Measurements from ENCODE around the gene KIAA1217.

The KIAA1217 gene

DNA sequence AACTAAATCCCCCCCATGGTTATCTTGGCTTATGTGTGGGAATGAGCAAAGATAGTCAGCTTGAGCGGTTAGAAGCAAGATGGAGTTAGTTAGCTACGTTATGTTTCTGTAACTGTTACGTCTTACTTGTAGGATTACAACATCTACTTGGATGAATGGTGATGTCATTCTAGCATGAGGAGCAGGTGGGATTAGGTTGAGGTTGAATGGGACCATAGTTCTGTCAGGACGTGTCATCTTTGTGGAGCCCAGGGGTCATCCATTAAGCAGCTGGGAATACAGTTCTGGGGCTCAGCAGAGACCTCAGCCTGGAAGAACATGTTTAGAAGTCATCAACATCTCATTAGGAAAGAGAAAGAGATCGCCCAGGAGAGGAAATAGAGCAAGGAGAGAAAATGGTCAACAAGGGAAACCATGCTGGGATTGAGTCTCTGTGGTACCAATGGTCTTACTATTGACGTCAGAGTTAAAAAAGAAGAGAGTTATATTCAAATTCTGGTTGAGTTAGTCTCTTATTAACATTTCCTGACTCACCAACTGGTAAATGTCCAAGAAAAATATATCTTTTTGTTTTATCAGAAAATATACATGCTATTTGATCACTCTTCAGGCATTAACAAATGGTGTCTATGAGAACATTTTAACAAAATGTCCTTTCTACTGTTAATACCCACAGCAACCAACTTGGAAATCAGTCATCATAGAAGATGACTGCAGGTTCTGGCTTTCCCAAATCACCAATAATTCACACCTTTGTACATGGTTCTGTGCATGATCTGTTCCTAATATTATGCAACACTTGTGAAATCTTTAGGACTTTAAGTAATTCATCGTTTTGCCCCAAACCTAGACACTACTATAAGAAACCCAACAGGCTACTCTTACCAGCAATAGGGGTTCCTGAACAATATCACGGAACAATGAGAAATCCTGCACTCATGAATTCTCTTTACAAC is 96.9 kb downstream of the KIAA1217 start:
- no peak for TF ChIP-seq EZH2phosphoT487 (IDR thresholded peaks at IDR 0.05; ENCODE audit: low read depth)
- TF ChIP-seq, protein P1, sequence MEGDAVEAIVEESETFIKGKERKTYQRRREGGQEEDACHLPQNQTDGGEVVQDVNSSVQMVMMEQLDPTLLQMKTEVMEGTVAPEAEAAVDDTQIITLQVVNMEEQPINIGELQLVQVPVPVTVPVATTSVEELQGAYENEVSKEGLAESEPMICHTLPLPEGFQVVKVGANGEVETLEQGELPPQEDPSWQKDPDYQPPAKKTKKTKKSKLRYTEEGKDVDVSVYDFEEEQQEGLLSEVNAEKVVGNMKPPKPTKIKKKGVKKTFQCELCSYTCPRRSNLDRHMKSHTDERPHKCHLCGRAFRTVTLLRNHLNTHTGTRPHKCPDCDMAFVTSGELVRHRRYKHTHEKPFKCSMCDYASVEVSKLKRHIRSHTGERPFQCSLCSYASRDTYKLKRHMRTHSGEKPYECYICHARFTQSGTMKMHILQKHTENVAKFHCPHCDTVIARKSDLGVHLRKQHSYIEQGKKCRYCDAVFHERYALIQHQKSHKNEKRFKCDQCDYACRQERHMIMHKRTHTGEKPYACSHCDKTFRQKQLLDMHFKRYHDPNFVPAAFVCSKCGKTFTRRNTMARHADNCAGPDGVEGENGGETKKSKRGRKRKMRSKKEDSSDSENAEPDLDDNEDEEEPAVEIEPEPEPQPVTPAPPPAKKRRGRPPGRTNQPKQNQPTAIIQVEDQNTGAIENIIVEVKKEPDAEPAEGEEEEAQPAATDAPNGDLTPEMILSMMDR (IDR thresholded peaks at IDR 0.05; ENCODE audit: low read depth, low read length): no peak
- Histone ChIP-seq H3K27ac (ENCODE audit: low read length) (no peak overlapping the region), H3K79me2 (ENCODE audit: low read length) (no peaks in the 10 kb centered on the region), H3K36me3 (replicated peaks; ENCODE audit: low read depth, low read length) (no peaks in the 10 kb centered on the region), H3K4me2 (ENCODE audit: low read length) (no peak overlapping the region), H4K20me1 (ENCODE audit: insufficient read depth, low read length) (no peaks in the 10 kb centered on the region), H2AFZ (ENCODE audit: low read depth, low read length) (no peak overlapping the region), H3K4me3 (ENCODE audit: low read length) (no peak overlapping the region), H3K4me1 (ENCODE audit: low read length) (no peaks in the 10 kb centered on the region), H3K27me3 (ENCODE audit: low read depth, low read length) (no peaks in the 10 kb centered on the region), H3K9me3 (ENCODE audit: insufficient read depth, low read length) (no peaks in the 10 kb centered on the region), H3K9ac (ENCODE audit: low read length) (no peak overlapping the region)

GRCh38 chr10:24306507-24306875 is 97.6 kb downstream of the KIAA1217 start:
- no peak overlapping the region for H2AFZ ChIP-seq (ENCODE audit: low read depth, low read length)
- H3K9ac ChIP-seq (ENCODE audit: low read length): no peak overlapping the region
- no peak for TF ChIP-seq EZH2phosphoT487 (IDR thresholded peaks at IDR 0.05; ENCODE audit: low read depth)
- TF ChIP-seq, protein P1 (IDR thresholded peaks at IDR 0.05; ENCODE audit: low read depth, low read length): no peak
- H3K79me2 ChIP-seq (ENCODE audit: low read length): no peaks in the 10 kb centered on the region
- H3K4me1 ChIP-seq (ENCODE audit: low read length): no peaks in the 10 kb centered on the region
- H4K20me1 ChIP-seq (ENCODE audit: insufficient read depth, low read length): no peaks in the 10 kb centered on the region
- H3K4me2 ChIP-seq (ENCODE audit: low read length): no peak overlapping the region
- H3K27me3 ChIP-seq (ENCODE audit: low read depth, low read length): no peaks in the 10 kb centered on the region
- H3K27ac ChIP-seq (ENCODE audit: low read length): no peak overlapping the region
- no peak overlapping the region for H3K4me3 ChIP-seq (ENCODE audit: low read length)
- H3K36me3 ChIP-seq (replicated peaks; ENCODE audit: low read depth, low read length): no peaks in the 10 kb centered on the region
- H3K9me3 ChIP-seq (ENCODE audit: insufficient read depth, low read length): no peaks in the 10 kb centered on the region

- H3K36me3 ChIP-seq (replicated peaks; ENCODE audit: low read depth, low read length): no peaks in the 10 kb centered on the region
- no peaks in the 10 kb centered on the region for H3K79me2 ChIP-seq (ENCODE audit: low read length)
- H3K4me3 ChIP-seq (ENCODE audit: low read length): no peak overlapping the region
- no peaks in the 10 kb centered on the region for H3K4me1 ChIP-seq (ENCODE audit: low read length)
- no peak overlapping the region for H3K27ac ChIP-seq (ENCODE audit: low read length)
- no peaks in the 10 kb centered on the region for H3K27me3 ChIP-seq (ENCODE audit: low read depth, low read length)
- H3K9me3 ChIP-seq (ENCODE audit: insufficient read depth, low read length): no peaks in the 10 kb centered on the region
- no peaks in the 10 kb centered on the region for H4K20me1 ChIP-seq (ENCODE audit: insufficient read depth, low read length)
- no peak for TF ChIP-seq EZH2phosphoT487 (IDR thresholded peaks at IDR 0.05; ENCODE audit: low read depth)
- TF ChIP-seq, protein P1 (IDR thresholded peaks at IDR 0.05; ENCODE audit: low read depth, low read length): no peak
- no peak overlapping the region for H2AFZ ChIP-seq (ENCODE audit: low read depth, low read length)
- H3K4me2 ChIP-seq (ENCODE audit: low read length): no peak overlapping the region
- H3K9ac ChIP-seq (ENCODE audit: low read length): no peak overlapping the region
Observed at GRCh38 chr10:24307116-24307515, 98.2 kb downstream of the KIAA1217 start.

GRCh38 chr10:24307696-24308485 is 99.0 kb downstream of the KIAA1217 start:
- no peaks in the 10 kb centered on the region for H3K79me2 ChIP-seq (ENCODE audit: low read length)
- no peak overlapping the region for H2AFZ ChIP-seq (ENCODE audit: low read depth, low read length)

More at GRCh38 chr10:24307696-24308485, 99.0 kb downstream of the KIAA1217 start:
- no peak overlapping the region for H3K9ac ChIP-seq (ENCODE audit: low read length)
- H4K20me1 ChIP-seq (ENCODE audit: insufficient read depth, low read length): no peaks in the 10 kb centered on the region
- no peak overlapping the region for H3K4me2 ChIP-seq (ENCODE audit: low read length)
- H3K27me3 ChIP-seq (ENCODE audit: low read depth, low read length): no peaks in the 10 kb centered on the region
- TF ChIP-seq EZH2phosphoT487 (IDR thresholded peaks at IDR 0.05; ENCODE audit: low read depth): no peak
- TF ChIP-seq, protein P1 (IDR thresholded peaks at IDR 0.05; ENCODE audit: low read depth, low read length): no peak
- no peak overlapping the region for H3K4me3 ChIP-seq (ENCODE audit: low read length)
- H3K36me3 ChIP-seq (replicated peaks; ENCODE audit: low read depth, low read length): no peaks in the 10 kb centered on the region
- H3K27ac ChIP-seq (ENCODE audit: low read length): no peak overlapping the region
- H3K4me1 ChIP-seq (ENCODE audit: low read length): no peaks in the 10 kb centered on the region
- H3K9me3 ChIP-seq (ENCODE audit: insufficient read depth, low read length): no peaks in the 10 kb centered on the region
